ENCODE measurements around the gene SUSD3.

SUSD3 gene

DNA sequence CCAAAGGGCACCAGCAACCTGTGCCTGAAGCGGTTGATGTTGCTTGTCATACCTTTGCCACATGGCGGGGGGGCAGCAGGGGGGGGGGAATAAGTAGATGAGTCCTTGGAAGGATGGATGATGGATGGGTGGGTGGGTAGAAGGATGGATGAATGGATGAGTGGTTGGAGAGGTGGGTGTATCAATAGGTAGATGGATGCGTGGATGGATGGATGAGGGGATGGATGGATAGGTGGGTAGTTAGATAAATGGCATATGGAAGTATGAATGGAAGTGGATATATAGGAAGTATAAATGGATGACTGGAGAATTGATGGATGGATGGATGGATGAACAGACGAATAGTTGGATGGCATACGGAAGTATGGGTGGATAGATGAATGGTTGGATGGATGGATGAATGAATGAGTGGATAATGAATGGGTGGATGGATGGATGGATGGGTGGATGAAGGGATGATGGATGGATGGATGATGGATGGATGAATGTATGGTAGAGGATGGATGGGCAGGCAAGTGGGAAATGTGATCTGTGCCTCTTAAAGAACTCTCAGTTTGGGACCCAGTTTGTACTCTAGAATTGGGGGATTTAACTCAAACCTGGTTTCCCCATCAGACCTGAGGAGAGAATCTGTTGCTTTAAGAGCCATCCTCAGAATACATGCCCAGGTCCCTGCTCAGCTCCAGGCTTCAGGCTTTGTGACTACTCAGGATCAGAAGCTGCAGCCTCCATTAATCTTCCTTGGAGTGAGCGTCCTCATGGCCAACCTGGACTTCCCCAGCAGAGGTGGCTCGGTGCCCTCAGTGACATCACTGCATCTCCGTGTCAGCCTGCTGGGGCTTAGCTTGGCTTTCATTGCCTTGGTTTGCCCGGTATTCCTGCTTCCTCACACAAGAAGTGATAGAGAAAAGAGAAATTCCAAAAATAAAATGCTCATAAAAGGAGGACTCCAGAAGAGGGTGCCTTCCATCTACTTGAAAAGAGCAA, 27.6 kb upstream of the SUSD3 start:
- TF ChIP-seq, protein P1, sequence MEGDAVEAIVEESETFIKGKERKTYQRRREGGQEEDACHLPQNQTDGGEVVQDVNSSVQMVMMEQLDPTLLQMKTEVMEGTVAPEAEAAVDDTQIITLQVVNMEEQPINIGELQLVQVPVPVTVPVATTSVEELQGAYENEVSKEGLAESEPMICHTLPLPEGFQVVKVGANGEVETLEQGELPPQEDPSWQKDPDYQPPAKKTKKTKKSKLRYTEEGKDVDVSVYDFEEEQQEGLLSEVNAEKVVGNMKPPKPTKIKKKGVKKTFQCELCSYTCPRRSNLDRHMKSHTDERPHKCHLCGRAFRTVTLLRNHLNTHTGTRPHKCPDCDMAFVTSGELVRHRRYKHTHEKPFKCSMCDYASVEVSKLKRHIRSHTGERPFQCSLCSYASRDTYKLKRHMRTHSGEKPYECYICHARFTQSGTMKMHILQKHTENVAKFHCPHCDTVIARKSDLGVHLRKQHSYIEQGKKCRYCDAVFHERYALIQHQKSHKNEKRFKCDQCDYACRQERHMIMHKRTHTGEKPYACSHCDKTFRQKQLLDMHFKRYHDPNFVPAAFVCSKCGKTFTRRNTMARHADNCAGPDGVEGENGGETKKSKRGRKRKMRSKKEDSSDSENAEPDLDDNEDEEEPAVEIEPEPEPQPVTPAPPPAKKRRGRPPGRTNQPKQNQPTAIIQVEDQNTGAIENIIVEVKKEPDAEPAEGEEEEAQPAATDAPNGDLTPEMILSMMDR (IDR thresholded peaks at IDR 0.05; ENCODE audit: insufficient read depth, low read depth, low read length, missing control alignments), result no peak
- DNase-seq (ENCODE audit: low read depth), result no peak
- no peak overlapping the region for H3K4me3 ChIP-seq (ENCODE audit: low read depth, low read length)

DNA sequence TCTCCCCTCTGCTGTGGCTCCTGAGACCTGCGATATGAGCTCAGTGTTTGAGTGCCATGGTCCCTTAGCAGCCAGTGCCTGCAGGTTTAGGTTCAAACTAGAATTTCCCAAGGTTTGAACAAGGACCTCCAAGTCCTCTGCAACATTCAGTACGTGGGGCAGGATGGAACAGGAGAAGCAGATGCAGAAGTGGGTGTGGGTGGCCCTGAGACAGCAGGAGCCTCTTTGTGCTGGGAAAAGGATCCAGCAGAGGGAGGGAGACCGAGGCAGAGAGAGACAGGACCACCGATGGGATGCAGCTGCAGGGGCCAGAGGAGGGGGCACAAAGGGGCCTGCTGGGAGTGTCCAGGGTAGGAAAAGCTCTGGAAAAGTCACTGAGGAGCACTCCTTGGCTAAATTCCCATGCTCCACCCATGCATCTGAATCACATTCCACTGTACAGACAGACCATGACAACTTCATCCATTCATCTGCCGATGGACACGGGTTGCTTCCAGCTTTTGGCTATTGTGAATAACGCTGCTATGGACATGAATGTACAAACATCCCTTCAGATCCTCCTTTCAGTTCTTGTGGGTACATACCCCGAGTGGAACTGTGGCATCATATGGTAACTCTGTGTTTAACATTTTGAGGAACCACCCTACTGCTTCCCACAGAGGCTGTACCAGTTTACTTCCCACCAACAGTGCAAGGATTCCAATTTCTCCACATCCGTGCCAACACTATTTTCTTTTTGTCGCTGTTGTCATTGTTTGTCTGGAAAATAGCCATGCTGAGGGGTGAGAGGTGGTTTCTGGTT, 26.7 kb upstream of the SUSD3 start:
- no peak overlapping the region for H3K4me3 ChIP-seq (ENCODE audit: low read depth, low read length)
- TF ChIP-seq, protein P1 (IDR thresholded peaks at IDR 0.05; ENCODE audit: insufficient read depth, low read depth, low read length, missing control alignments), result no peak
- DNase-seq (ENCODE audit: low read depth), result no peak

DNA sequence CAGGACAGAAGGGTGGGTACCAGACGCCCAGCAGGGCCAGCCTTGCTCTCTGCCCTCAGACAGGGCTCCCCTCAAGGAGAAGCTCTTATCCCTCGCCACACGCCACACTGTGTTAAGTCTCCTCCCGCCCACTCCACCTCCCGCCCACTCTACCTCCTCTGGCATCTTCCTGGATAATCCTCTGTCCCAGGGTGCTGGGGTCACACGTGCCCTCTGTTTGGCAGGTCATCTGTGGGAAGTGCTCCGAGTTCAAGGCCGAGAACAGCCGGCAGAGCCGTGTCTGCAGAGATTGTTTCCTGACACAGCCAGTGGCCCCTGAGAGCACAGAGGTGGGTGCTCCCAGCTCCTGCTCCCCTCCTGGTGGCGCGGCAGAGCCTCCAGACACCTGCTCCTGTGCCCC, 26.0 kb upstream of the SUSD3 start:
- no peak overlapping the region for H3K4me3 ChIP-seq (ENCODE audit: low read depth, low read length)
- no peak for DNase-seq (ENCODE audit: low read depth)
- TF ChIP-seq, protein P1 (IDR thresholded peaks at IDR 0.05; ENCODE audit: insufficient read depth, low read depth, low read length, missing control alignments), result no peak

DNA sequence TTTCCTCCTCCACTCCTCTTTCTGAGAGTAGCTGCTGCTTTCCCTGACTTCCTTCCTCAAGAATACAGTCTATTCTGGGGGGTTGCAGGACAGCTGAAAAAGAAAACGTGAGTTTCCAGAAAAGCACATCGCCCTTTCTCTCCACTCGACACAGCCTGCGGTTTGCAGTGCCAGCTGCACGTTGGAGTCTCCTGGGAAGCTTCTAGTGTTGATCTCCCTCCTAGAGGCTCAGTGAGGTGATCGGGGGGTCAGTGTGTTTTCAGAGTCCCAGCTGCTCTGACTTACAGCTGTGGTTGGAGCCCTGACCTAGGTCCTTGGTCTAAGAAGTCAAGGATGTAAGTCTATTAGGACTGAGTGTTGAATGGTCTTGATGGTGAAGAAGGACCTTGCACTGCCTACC, 25.0 kb upstream of the SUSD3 start:
- no peak overlapping the region for H3K4me3 ChIP-seq (ENCODE audit: low read depth, low read length)
- DNase-seq (ENCODE audit: low read depth), result no peak
- TF ChIP-seq, protein P1 (IDR thresholded peaks at IDR 0.05; ENCODE audit: insufficient read depth, low read depth, low read length, missing control alignments), result no peak

DNA sequence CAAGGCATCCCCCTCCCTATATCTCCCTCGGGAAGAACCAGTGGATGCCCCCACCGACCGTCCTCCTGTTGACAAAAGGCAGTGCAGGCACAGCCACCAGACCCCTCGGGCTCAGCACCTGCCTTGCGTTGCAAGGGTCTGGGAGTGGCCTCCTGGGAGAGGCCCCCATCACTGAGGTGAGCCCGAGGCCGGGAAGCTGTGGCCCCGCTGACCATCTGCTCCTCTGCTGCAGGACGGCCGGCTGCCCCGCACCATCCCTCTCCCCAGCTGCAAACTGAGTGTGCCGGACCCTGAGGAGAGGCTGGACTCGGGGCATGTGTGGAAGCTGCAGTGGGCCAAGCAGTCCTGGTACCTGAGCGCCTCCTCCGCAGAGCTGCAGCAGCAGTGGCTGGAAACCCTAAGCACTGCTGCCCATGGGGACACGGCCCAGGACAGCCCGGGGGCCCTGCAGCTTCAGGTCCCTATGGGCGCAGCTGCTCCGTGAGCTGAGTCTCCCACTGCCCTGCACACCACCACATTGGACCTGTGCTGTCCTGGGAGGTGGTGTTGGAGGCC, 23.3 kb upstream of the SUSD3 start:
- TF ChIP-seq, protein P1 (IDR thresholded peaks at IDR 0.05; ENCODE audit: insufficient read depth, low read depth, low read length, missing control alignments), result no peak
- no peak for DNase-seq (ENCODE audit: low read depth)
- no peak overlapping the region for H3K4me3 ChIP-seq (ENCODE audit: low read depth, low read length)

DNA sequence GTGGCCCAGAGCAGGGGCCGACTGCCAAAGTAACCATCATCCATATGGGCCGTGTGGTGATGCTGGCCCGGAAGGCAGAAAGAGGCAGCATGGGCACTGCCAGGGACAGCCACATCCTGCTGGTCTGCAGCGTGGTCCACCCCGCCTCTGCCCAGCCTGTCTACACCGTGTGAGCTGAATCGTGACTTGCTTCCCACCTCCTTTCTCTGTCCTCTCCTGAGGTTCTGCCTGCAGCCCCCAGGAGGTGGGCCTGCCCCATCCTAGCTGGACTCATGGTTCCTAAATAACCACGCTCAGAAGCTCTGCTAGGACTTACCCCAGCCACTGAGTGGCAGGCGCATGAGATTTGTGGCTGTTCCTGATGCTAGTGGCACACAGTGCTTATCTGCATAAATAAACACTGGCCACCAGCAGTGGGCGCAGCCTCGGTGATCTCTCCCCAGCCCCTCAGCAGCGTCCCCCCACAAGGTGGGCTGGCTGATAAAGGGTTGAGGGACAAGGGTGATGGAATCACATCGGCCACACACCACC, 22.6 kb upstream of the SUSD3 start:
- H3K4me3 ChIP-seq (ENCODE audit: low read depth, low read length), result no peak overlapping the region
- TF ChIP-seq, protein P1 (IDR thresholded peaks at IDR 0.05; ENCODE audit: insufficient read depth, low read depth, low read length, missing control alignments), result no peak
- DNase-seq (ENCODE audit: low read depth), result no peak

All from GM12865 (cell line).